Osteocyte (in vitro differentiated cells): Measurements from ENCODE around the gene PDE10A. TPM values are rescaled to one million over a fixed set of nuclear protein-coding genes. Genes with fewer than 3 reads are reported as not detected.

Source experiments
- DNase-seq: peaks from one replicate; pipeline ENCODE4 v3.0.0; 2021; ENCODE audit warnings: mixed read lengths; ENCODE audit not compliant: unreplicated experiment; ENCODE audit errors: extremely low spot score
- H3K27ac Mint-ChIP-seq: one replicate; pipeline ENCODE4 v1.8.0; 2021; ENCODE audit warnings: mild to moderate bottlenecking, mixed read lengths; ENCODE audit not compliant: unreplicated experiment
- H3K27me3 Mint-ChIP-seq: one replicate; pipeline ENCODE4 v1.8.0; 2021; ENCODE audit warnings: mixed read lengths; ENCODE audit not compliant: unreplicated experiment
- H3K36me3 Mint-ChIP-seq: one replicate; pipeline ENCODE4 v1.8.0; 2021; ENCODE audit warnings: mixed read lengths; ENCODE audit not compliant: unreplicated experiment
- H3K4me1 Mint-ChIP-seq: one replicate; pipeline ENCODE4 v1.8.0; 2021; ENCODE audit warnings: mixed read lengths; ENCODE audit not compliant: unreplicated experiment
- H3K4me3 Mint-ChIP-seq: one replicate; pipeline ENCODE4 v1.8.0; 2021; ENCODE audit warnings: mild to moderate bottlenecking, moderate library complexity, mixed read lengths; ENCODE audit not compliant: unreplicated experiment
- H3K9me3 Mint-ChIP-seq: one replicate; pipeline ENCODE4 v1.8.0; 2021; ENCODE audit warnings: mixed read lengths; ENCODE audit not compliant: unreplicated experiment
- total RNA-seq: library from RNA; stranded (reverse); gene quantifications from 2 replicates; pipeline ENCODE4 v1.2.1, GENCODE V29; 2021
- TF ChIP-seq, protein P1 (sequence below): fragments of 200-600 bp; sonication (generic); IDR thresholded peaks from 2 replicates; pipeline ENCODE4 v1.5.0; 2021; ENCODE audit warnings: antibody characterized with exemption, mild to moderate bottlenecking, moderate library complexity

Gene PDE10A
- total RNA-seq, 1 donor from 2014 or later: 9.8 TPM

- TF ChIP-seq, protein P1, sequence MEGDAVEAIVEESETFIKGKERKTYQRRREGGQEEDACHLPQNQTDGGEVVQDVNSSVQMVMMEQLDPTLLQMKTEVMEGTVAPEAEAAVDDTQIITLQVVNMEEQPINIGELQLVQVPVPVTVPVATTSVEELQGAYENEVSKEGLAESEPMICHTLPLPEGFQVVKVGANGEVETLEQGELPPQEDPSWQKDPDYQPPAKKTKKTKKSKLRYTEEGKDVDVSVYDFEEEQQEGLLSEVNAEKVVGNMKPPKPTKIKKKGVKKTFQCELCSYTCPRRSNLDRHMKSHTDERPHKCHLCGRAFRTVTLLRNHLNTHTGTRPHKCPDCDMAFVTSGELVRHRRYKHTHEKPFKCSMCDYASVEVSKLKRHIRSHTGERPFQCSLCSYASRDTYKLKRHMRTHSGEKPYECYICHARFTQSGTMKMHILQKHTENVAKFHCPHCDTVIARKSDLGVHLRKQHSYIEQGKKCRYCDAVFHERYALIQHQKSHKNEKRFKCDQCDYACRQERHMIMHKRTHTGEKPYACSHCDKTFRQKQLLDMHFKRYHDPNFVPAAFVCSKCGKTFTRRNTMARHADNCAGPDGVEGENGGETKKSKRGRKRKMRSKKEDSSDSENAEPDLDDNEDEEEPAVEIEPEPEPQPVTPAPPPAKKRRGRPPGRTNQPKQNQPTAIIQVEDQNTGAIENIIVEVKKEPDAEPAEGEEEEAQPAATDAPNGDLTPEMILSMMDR: no peak
- no peak overlapping the region for H3K4me3 Mint-ChIP-seq
- H3K4me1 Mint-ChIP-seq: peaks cover 3% of the 10 kb centered on the region
- H3K27ac Mint-ChIP-seq: no peak overlapping the region
- H3K27me3 Mint-ChIP-seq: no peaks in the 10 kb centered on the region
- H3K9me3 Mint-ChIP-seq: no peaks in the 10 kb centered on the region
- no peaks in the 10 kb centered on the region for H3K36me3 Mint-ChIP-seq
- no peak for DNase-seq
These were observed 60.8 kb downstream of the PDE10A start for GRCh38 chr6:165602291-165602690.

DNA sequence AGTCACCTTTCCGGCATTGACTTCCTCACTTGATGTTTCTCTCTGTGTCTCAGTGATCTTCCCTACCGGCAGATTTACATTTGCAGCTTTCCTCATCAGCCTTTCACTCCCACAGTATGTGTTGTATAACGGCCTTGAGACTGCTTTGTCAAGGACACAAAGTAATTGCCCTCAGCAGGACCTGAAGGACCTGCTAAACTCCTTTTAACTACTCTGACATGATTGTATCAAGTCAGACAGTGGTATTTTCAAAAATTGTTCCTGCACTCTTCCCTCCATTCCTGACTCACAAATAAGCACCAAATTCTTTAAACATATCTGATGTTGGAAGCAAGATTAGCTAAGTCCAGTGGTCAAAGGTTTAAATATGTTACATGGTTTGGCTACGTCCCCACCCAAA, 62.4 kb downstream of the PDE10A start:
- Mint-ChIP-seq H3K27me3 (no peaks in the 10 kb centered on the region), H3K36me3 (no peaks in the 10 kb centered on the region), H3K4me3 (no peak overlapping the region), H3K27ac (no peak overlapping the region), H3K4me1 (peaks cover 3% of the 10 kb centered on the region), H3K9me3 (peaks cover 4% of the 10 kb centered on the region)
- TF ChIP-seq, protein P1: no peak
- DNase-seq: no peak

GRCh38 chr6:165599596-165600487, 63.2 kb downstream of the PDE10A start:
- Mint-ChIP-seq H3K27ac (no peak overlapping the region), H3K4me3 (no peak overlapping the region), H3K36me3 (no peaks in the 10 kb centered on the region), H3K4me1 (peaks cover 3% of the 10 kb centered on the region), H3K27me3 (no peaks in the 10 kb centered on the region), H3K9me3 (peaks cover 4% of the 10 kb centered on the region)
- TF ChIP-seq, protein P1: no peak
- no peak for DNase-seq

DNA sequence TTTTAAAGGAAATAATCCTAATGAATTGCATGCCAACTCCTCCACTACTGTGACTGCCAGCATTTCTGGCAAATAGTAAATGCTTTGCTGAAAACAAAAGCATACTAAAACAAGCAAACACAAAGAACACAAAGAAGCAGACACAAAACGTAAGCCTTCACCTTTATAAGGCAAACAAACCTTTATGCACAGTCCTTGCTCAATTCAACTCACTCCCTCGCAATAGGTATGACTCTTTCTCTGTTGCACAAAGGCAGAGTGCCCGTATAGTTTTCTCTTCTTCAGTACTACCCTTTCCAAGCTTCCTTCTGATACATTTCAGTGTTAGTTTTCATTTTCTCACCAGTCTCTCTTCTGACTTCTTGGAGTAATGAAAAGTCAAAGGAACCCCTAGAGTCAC, 63.9 kb downstream of the PDE10A start:
- Mint-ChIP-seq H3K9me3 (peaks cover 9% of the 10 kb centered on the region), H3K36me3 (no peaks in the 10 kb centered on the region), H3K4me1 (peaks cover 3% of the 10 kb centered on the region), H3K27me3 (no peaks in the 10 kb centered on the region), H3K27ac (no peak overlapping the region), H3K4me3 (no peak overlapping the region)
- TF ChIP-seq, protein P1: no peak
- no peak for DNase-seq

GRCh38 chr6:165597821-165598220, 65.2 kb downstream of the PDE10A start:
- TF ChIP-seq, protein P1: no peak
- Mint-ChIP-seq H3K36me3 (no peaks in the 10 kb centered on the region), H3K9me3 (peaks cover 15% of the 10 kb centered on the region), H3K27me3 (no peaks in the 10 kb centered on the region), H3K27ac (no peak overlapping the region), H3K4me1 (no peaks in the 10 kb centered on the region), H3K4me3 (no peak overlapping the region)
- DNase-seq: no peak
